MM.1S (cell line): Measurements from ENCODE around the gene SUPT3H.

Experiments
- CTCF ChIP-seq: fragments of 300-600 bp; sonication (generic); IDR thresholded peaks from 2 replicates; pipeline ENCODE4 v1.5.1; 2016; ENCODE audit warnings: antibody characterized with exemption, low read length, mixed read lengths
- EZH2 ChIP-seq: fragments of 300-600 bp; sonication (generic); optimal IDR thresholded peaks from 2 replicates; pipeline ENCODE3; 2017; ENCODE audit warnings: low read depth, mild to moderate bottlenecking, antibody characterized with exemption, low read length, mixed read lengths
- EZH2phosphoT487 ChIP-seq: fragments of 300-600 bp; sonication (generic); IDR thresholded peaks from 2 replicates; pipeline ENCODE4 v1.6.1; 2018; ENCODE audit warnings: antibody characterized with exemption, low read length

- no peak for TF ChIP-seq CTCF
- no peak for TF ChIP-seq EZH2phosphoT487
- no peak for TF ChIP-seq EZH2
Measured at GRCh38 chr6:44867571-44868334, 510.0 kb downstream of the SUPT3H start.
